Endothelial cell of umbilical vein (primary cell): Measurements from ENCODE around the gene PTDSS2. TPM values are rescaled to one million over a fixed set of nuclear protein-coding genes. Genes with fewer than 3 reads are reported as not detected.

Source experiments
- BruUV-seq: library from RNA; stranded (reverse); fragments of 400-500 nt; replicated peaks from 2 replicates; lab custom pipeline; 2021; lab: Mats Ljungman, UMichigan
- CTCF ChIA-PET: fragments of 300-600, 350-600 bp; sonication (Branson Sonifier 250); formaldehyde crosslinking; loops from one replicate; lab custom pipeline; 2021; ENCODE audit warnings: antibody characterized with exemption, inconsistent platforms; lab: Charles Lee
- POLR2A ChIA-PET: fragments of 300-600, 350-600 bp; sonication (Branson Sonifier 250); formaldehyde crosslinking; loops from one replicate; lab custom pipeline; 2021; ENCODE audit warnings: antibody characterized with exemption, inconsistent platforms; lab: Charles Lee
- DNase-seq: peaks from one replicate; pipeline ENCODE4 v3.0.0-alpha.2; 2011; ENCODE audit warnings: low read depth, low spot score
- FAIRE-seq: peaks from 2 replicates; lab custom pipeline; 2011; peaks lifted over from hg19 to GRCh38; lab: Jason Lieb, UNC
- H2AFZ ChIP-seq: 2 replicates; pipeline ENCODE4 v1.6.0; 2012; ENCODE audit warnings: low read depth, low read length, control low read depth, inconsistent platforms
- H3K27ac ChIP-seq: 2 replicates; pipeline ENCODE4 v1.5.1; 2011; ENCODE audit warnings: low read depth, mild to moderate bottlenecking, control low read depth, low read length, moderate library complexity; ENCODE audit not compliant: insufficient read depth
- H3K27me3 ChIP-seq, 2 experiments: 2 replicates each; pipeline versions ENCODE4 v1.6.0 to v1.6.1; 2011; ENCODE audit warnings: low read length in 2 of 2, mixed read lengths in 1 of 2; ENCODE audit not compliant: control insufficient read depth in 2 of 2, insufficient read depth in 2 of 2
- H3K36me3 ChIP-seq, 2 experiments: 2 replicates in 1 of 2; 3 replicates in 1 of 2; pipeline ENCODE4 v1.5.1; 2011; ENCODE audit warnings: low read length in 2 of 2, mild to moderate bottlenecking in 1 of 2, moderate library complexity in 1 of 2; ENCODE audit not compliant: control insufficient read depth in 2 of 2, insufficient read depth in 2 of 2; ENCODE audit errors: extremely low read depth in 1 of 2
- H3K4me1 ChIP-seq: 3 replicates; pipeline ENCODE4 v1.5.1; 2011; ENCODE audit warnings: mild to moderate bottlenecking, low read length; ENCODE audit not compliant: control insufficient read depth, insufficient read depth; ENCODE audit errors: extremely low read depth
- H3K4me2 ChIP-seq: 2 replicates; pipeline ENCODE4 v1.6.1; 2011; ENCODE audit warnings: low read length, control low read depth, mixed read lengths; ENCODE audit not compliant: insufficient read depth
- H3K4me3 ChIP-seq, 3 experiments: fragments of 200-600 bp in 1 of 3; sonication (generic), shearing (Covaris generic) in 1 of 3; replicated peaks in 1 of 3; 2 replicates each; pipeline ENCODE4 v1.5.1; 2011 to 2016; ENCODE audit warnings: control low read depth in 3 of 3, low read length in 3 of 3, mild to moderate bottlenecking in 2 of 3, inconsistent platforms in 1 of 3, low read depth in 1 of 3, moderate library complexity in 1 of 3; ENCODE audit not compliant: insufficient read depth in 1 of 3
- H3K79me2 ChIP-seq: 2 replicates; pipeline ENCODE4 v1.6.0; 2012; ENCODE audit warnings: low read length, inconsistent platforms; ENCODE audit not compliant: control insufficient read depth, insufficient read depth
- H3K9ac ChIP-seq: replicated peaks from 2 replicates; pipeline ENCODE3; 2011; ENCODE audit warnings: low read length, control low read depth; ENCODE audit not compliant: insufficient read depth; ENCODE audit errors: extremely low read depth
- H3K9me1 ChIP-seq: replicated peaks from 3 replicates; pipeline ENCODE4 v1.6.0; 2011; ENCODE audit warnings: mild to moderate bottlenecking, low read length; ENCODE audit not compliant: control insufficient read depth, insufficient read depth; ENCODE audit errors: extremely low read depth
- H3K9me3 ChIP-seq: replicated peaks from 2 replicates; pipeline ENCODE4 v1.5.1; 2012; ENCODE audit warnings: low read length, inconsistent platforms; ENCODE audit not compliant: control insufficient read depth, insufficient read depth
- H4K20me1 ChIP-seq: replicated peaks from 2 replicates; pipeline ENCODE3; 2011; ENCODE audit warnings: mild to moderate bottlenecking, low read length; ENCODE audit not compliant: control insufficient read depth, insufficient read depth; ENCODE audit errors: extremely low read depth
- CTCF ChIP-seq, 2 donors: IDR thresholded peaks; 1 replicate in 1 of 2; 2 replicates in 1 of 2; pipeline ENCODE4 v1.5.1; 2011; ENCODE audit warnings: low read length in 2 of 2, mild to moderate bottlenecking in 2 of 2, moderate library complexity in 2 of 2, control low read depth in 1 of 2, inconsistent platforms in 1 of 2, low read depth in 1 of 2; ENCODE audit not compliant: insufficient read depth in 1 of 2; ENCODE audit errors: extremely low read depth in 1 of 2
- EZH2 ChIP-seq: IDR thresholded peaks from 2 replicates; pipeline ENCODE4 v1.6.1; 2012; ENCODE audit warnings: borderline replicate concordance, low read depth, mild to moderate bottlenecking, moderate library complexity, low read length, inconsistent platforms; ENCODE audit not compliant: severe bottlenecking
- FOS ChIP-seq: IDR thresholded peaks from 2 replicates; pipeline ENCODE4 v1.6.1; 2011; ENCODE audit warnings: mild to moderate bottlenecking, low read length, moderate library complexity, borderline replicate concordance; ENCODE audit not compliant: insufficient read depth
- GATA2 ChIP-seq: IDR thresholded peaks from 2 replicates; pipeline ENCODE4 v1.7.0; 2011; ENCODE audit warnings: low read depth, mild to moderate bottlenecking, moderate library complexity, mixed read lengths, low read length; ENCODE audit not compliant: insufficient read length, insufficient read depth
- JUN ChIP-seq: IDR thresholded peaks from 2 replicates; pipeline ENCODE4 v1.6.1; 2011; ENCODE audit warnings: borderline replicate concordance, low read depth; ENCODE audit not compliant: insufficient read length, insufficient read depth
- MAX ChIP-seq: IDR thresholded peaks from 2 replicates; pipeline ENCODE4 v1.6.1; 2011; ENCODE audit not compliant: insufficient read depth, insufficient read length
- MYC ChIP-seq: IDR thresholded peaks from one replicate; pipeline ENCODE4 v1.6.1; 2011; ENCODE audit warnings: mild to moderate bottlenecking, low read depth, low read length
- POLR2A ChIP-seq: IDR thresholded peaks from 2 replicates; pipeline ENCODE4 v1.6.1; 2012; ENCODE audit warnings: low read depth, mild to moderate bottlenecking, control low read depth, low read length
- POLR2AphosphoS5 ChIP-seq: IDR thresholded peaks from 2 replicates; pipeline ENCODE4 v1.6.1; 2012; ENCODE audit warnings: low read depth, mild to moderate bottlenecking, control low read depth, low read length, moderate library complexity; ENCODE audit not compliant: insufficient read depth
- dilution Hi-C: fragments of 300-500 bp; cut with MboI; formaldehyde crosslinking; loops from one replicate; pipeline ENCODE4 v1.15.0; 2019; ENCODE audit warnings: low sequenced_read_pairs; ENCODE audit not compliant: extremely low pct_ligation_motif_present
- intact Hi-C: fragments of 100-400 bp; cut with micrococcal nuclease; formaldehyde crosslinking; loops from one replicate; pipeline ENCODE4 v1.10.0; 2022
- polyA plus RNA-seq, 4 experiments: library from polyadenylated mRNA; depleted of rRNA in 3 of 4; stranded (reverse) in 3 of 4; unstranded in 1 of 4; fragments of >200 nt; gene quantifications; 2 replicates each; pipeline versions ENCODE4 v1.2.1 to v1.2.3, GENCODE V29; 2011 to 2012; ENCODE audit warnings: missing spikeins in 1 of 4
- total RNA-seq: library from RNA; stranded (reverse); gene quantifications from 2 replicates; pipeline ENCODE4 v1.2.3, GENCODE V29; 2021

Gene PTDSS2
- total and polyA plus RNA-seq, 2 donors (not counting 3 experiments of a cell fraction or from before 2014, with no cell fraction given): 41.4 to 46.8 TPM

GRCh38 chr11:492427-493226, 42.5 kb downstream of the PTDSS2 start:
- Histone ChIP-seq H3K4me1 (no peaks in the 10 kb centered on the region), H4K20me1 (no peaks in the 10 kb centered on the region), H3K4me2 (no peak overlapping the region), H3K79me2 (no peaks in the 10 kb centered on the region), H3K9me1 (no peaks in the 10 kb centered on the region), H2AFZ (no peak overlapping the region), H3K27me3 (no peaks in the 10 kb centered on the region), H3K9me3 (no peaks in the 10 kb centered on the region), H3K36me3 (peaks cover 2 to 41% of the 10 kb centered on the region in 2 experiments), H3K27ac (no peak overlapping the region), H3K4me3 (no peak overlapping the region), H3K9ac (no peak overlapping the region)
- dilution Hi-C loops: no loop called here
- DNase-seq (no peak), FAIRE-seq (no peak)
- ChIA-PET POLR2A (no interaction called here), CTCF (interaction anchor here (1.1 kb wide), 2 partner anchors 26 to 44 kb away, joined by 3 to 4 read pairs; no protein-coding TSS in a partner anchor)
- TF ChIP-seq POLR2AphosphoS5 (no peak), MYC (no peak), GATA2 (no peak), FOS (no peak), CTCF (IDR thresholded peaks at IDR 0.05; ENCODE audit: extremely low read depth in 1 of 2, insufficient read depth in 1 of 2, low read depth in 1 of 2, low read length in 2 of 2) (no peak), MAX (no peak), POLR2A (no peak), EZH2 (no peak), JUN (no peak)
- no TSS peak for BruUV-seq
- intact Hi-C loops: no loop called here
